Esophagus (tissue), 2 donors: Measurements from ENCODE around the gene HMX1. TPM values are rescaled to one million over a fixed set of nuclear protein-coding genes. Genes with fewer than 3 reads are reported as not detected.
A peak's percentile ranks its signal among the peaks of the same experiment; 100 is the strongest.

Experiments
- H3K27ac ChIP-seq, 2 donors: one replicate each; pipeline ENCODE4 v1.5.1; 2013; ENCODE audit warnings: low read depth in 2 of 2, mild to moderate bottlenecking in 2 of 2, inconsistent platforms in 1 of 2, low read length in 1 of 2, moderate library complexity in 1 of 2
- H3K27me3 ChIP-seq, 2 donors: one replicate each; pipeline ENCODE4 v1.6.1; 2013; ENCODE audit warnings: low read length in 2 of 2, control low read depth in 1 of 2, mild to moderate bottlenecking in 1 of 2; ENCODE audit not compliant: insufficient read depth in 2 of 2, control insufficient read depth in 1 of 2
- H3K36me3 ChIP-seq, 2 donors: one replicate each; pipeline ENCODE4 v1.6.1; 2013; ENCODE audit warnings: low read length in 1 of 2; ENCODE audit not compliant: control insufficient read depth in 2 of 2, insufficient read depth in 2 of 2
- H3K4me1 ChIP-seq, 2 donors: one replicate each; pipeline ENCODE4 v1.6.1; 2013; ENCODE audit warnings: low read length in 1 of 2; ENCODE audit not compliant: control insufficient read depth in 2 of 2, insufficient read depth in 2 of 2
- H3K4me3 ChIP-seq, 2 donors: one replicate each; pipeline ENCODE4 v1.5.1; 2013; ENCODE audit warnings: low read length in 2 of 2, mild to moderate bottlenecking in 2 of 2, low read depth in 1 of 2, moderate library complexity in 1 of 2
- H3K9me3 ChIP-seq, 2 donors: one replicate each; pipeline ENCODE4 v1.6.1; 2013; ENCODE audit warnings: mild to moderate bottlenecking in 2 of 2, low read depth in 1 of 2, low read length in 1 of 2, moderate library complexity in 1 of 2; ENCODE audit not compliant: control insufficient read depth in 2 of 2, insufficient read depth in 1 of 2
- WGBS, 2 donors: extraction: QIAGEN DNeasy Blood & Tissue Kit; methylation state at CpG; one replicate each; pipeline ENCODE4 v1.1.7; 2013; 5-methylcytosine and 5-hydroxymethylcytosine counted together
- polyA plus RNA-seq, 2 donors: library from polyadenylated mRNA; stranded (reverse); fragments of 200-250 nt; gene quantifications; one replicate each; pipeline ENCODE4 v1.2.3, GENCODE V29; 2013
- donor health status: healthy with polysubstance abuse.
- donor health status: Bipolar disorder and iron deficiency.

Gene HMX1
- polyA plus RNA-seq, 2 donors, result not detected

GRCh38 chr4:8859550-8860095 lies 12.0 kb downstream of the HMX1 start:
- H3K27ac ChIP-seq, result no peak overlapping the region
- H3K9me3 ChIP-seq, result no peaks in the 10 kb centered on the region
- H3K36me3 ChIP-seq, result no peaks in the 10 kb centered on the region
- peaks cover 6 to 13% of the 10 kb centered on the region in 2 donors for H3K4me1 ChIP-seq
- 4% methylated on average over 38 of the region's 38 CpGs for WGBS, 2 donors
- H3K27me3 ChIP-seq, result peaks cover 31 to 65% of the 10 kb centered on the region in 2 donors
- H3K4me3 ChIP-seq, result no peak overlapping the region

GRCh38 chr4:8858701-8859210 lies 12.9 kb downstream of the HMX1 start:
- peaks cover 6 to 13% of the 10 kb centered on the region in 2 donors for H3K4me1 ChIP-seq
- no peak overlapping the region for H3K27ac ChIP-seq
- H3K9me3 ChIP-seq, result peaks cover 0 to 2% of the 10 kb centered on the region in 2 donors
- no peaks in the 10 kb centered on the region for H3K36me3 ChIP-seq
- peaks cover 27 to 60% of the 10 kb centered on the region in 2 donors for H3K27me3 ChIP-seq
- 2 to 3% methylated on average over 18 to 19 of the region's 19 CpGs for WGBS, 2 donors
- no peak overlapping the region for H3K4me3 ChIP-seq

GRCh38 chr4:8857766-8858700 lies 13.6 kb downstream of the HMX1 start:
- H3K27ac ChIP-seq, result no peak overlapping the region
- no peaks in the 10 kb centered on the region for H3K36me3 ChIP-seq
- no peak overlapping the region for H3K4me3 ChIP-seq
- 3 to 4% methylated on average over 72 to 74 of the region's 74 CpGs for WGBS, 2 donors
- peaks cover 6 to 13% of the 10 kb centered on the region in 2 donors for H3K4me1 ChIP-seq
- H3K9me3 ChIP-seq, result peaks cover 0 to 4% of the 10 kb centered on the region in 2 donors
- peaks cover 20 to 56% of the 10 kb centered on the region in 2 donors for H3K27me3 ChIP-seq

GRCh38 chr4:8856835-8857621 lies 14.6 kb downstream of the HMX1 start:
- H3K36me3 ChIP-seq, result no peaks in the 10 kb centered on the region
- H3K4me1 ChIP-seq, result peaks cover 6 to 13% of the 10 kb centered on the region in 2 donors
- 2 to 3% methylated on average over 38 to 51 of the region's 51 CpGs for WGBS, 2 donors
- H3K4me3 ChIP-seq, result peak overlapping the region in 1 of 2 donors; percentile 8
- H3K27me3 ChIP-seq, result peaks cover 17 to 50% of the 10 kb centered on the region in 2 donors
- H3K9me3 ChIP-seq, result peaks cover 0 to 10% of the 10 kb centered on the region in 2 donors
- H3K27ac ChIP-seq, result no peak overlapping the region

- Histone ChIP-seq H3K27ac (no peak overlapping the region), H3K36me3 (no peaks in the 10 kb centered on the region), H3K4me3 (no peak overlapping the region), H3K9me3 (peaks cover 3 to 10% of the 10 kb centered on the region in 2 donors), H3K27me3 (peaks cover 11 to 44% of the 10 kb centered on the region in 2 donors), H3K4me1 (peaks cover 3 to 8% of the 10 kb centered on the region in 2 donors)
- 3 to 8% methylated on average over 9 of the region's 9 CpGs for WGBS, 2 donors
Observed at GRCh38 chr4:8855818-8856245, 15.8 kb downstream of the HMX1 start.

- H3K27ac ChIP-seq, result no peak overlapping the region
- H3K9me3 ChIP-seq, result peaks cover 3 to 10% of the 10 kb centered on the region in 2 donors
- 13 to 16% methylated on average over 10 of the region's 10 CpGs for WGBS, 2 donors
- peaks cover 3 to 8% of the 10 kb centered on the region in 2 donors for H3K4me1 ChIP-seq
- H3K4me3 ChIP-seq, result no peak overlapping the region
- H3K27me3 ChIP-seq, result peaks cover 6 to 35% of the 10 kb centered on the region in 2 donors
- no peaks in the 10 kb centered on the region for H3K36me3 ChIP-seq
Observed at GRCh38 chr4:8854931-8855330, 16.7 kb downstream of the HMX1 start.

- 24 to 25% methylated on average over 6 of the region's 6 CpGs for WGBS, 2 donors
- H3K27ac ChIP-seq, result no peak overlapping the region
- peaks cover 2 to 27% of the 10 kb centered on the region in 2 donors for H3K27me3 ChIP-seq
- peaks cover 3 to 8% of the 10 kb centered on the region in 2 donors for H3K4me1 ChIP-seq
- H3K9me3 ChIP-seq, result peaks cover 3 to 10% of the 10 kb centered on the region in 2 donors
- H3K4me3 ChIP-seq, result no peak overlapping the region
- no peaks in the 10 kb centered on the region for H3K36me3 ChIP-seq
Observed at GRCh38 chr4:8854016-8854415, 17.6 kb downstream of the HMX1 start.

- Histone ChIP-seq H3K36me3 (no peaks in the 10 kb centered on the region), H3K4me1 (peaks cover 3 to 8% of the 10 kb centered on the region in 2 donors), H3K4me3 (no peak overlapping the region), H3K27me3 (peaks cover 2 to 23% of the 10 kb centered on the region in 2 donors), H3K27ac (no peak overlapping the region), H3K9me3 (peaks cover 3 to 10% of the 10 kb centered on the region in 2 donors)
- 85 to 86% methylated on average over 6 of the region's 6 CpGs for WGBS, 2 donors
Observed at GRCh38 chr4:8853249-8853648, 18.4 kb downstream of the HMX1 start.

- no peak overlapping the region for H3K4me3 ChIP-seq
- H3K36me3 ChIP-seq, result no peaks in the 10 kb centered on the region
- H3K9me3 ChIP-seq, result peaks cover 3 to 10% of the 10 kb centered on the region in 2 donors
- peaks cover 2 to 13% of the 10 kb centered on the region in 2 donors for H3K27me3 ChIP-seq
- H3K4me1 ChIP-seq, result peaks cover under 1 to 2% of the 10 kb centered on the region in 2 donors
- 71 to 74% methylated on average over 17 of the region's 17 CpGs for WGBS, 2 donors
- H3K27ac ChIP-seq, result no peak overlapping the region
Observed at GRCh38 chr4:8852118-8852704, 19.4 kb downstream of the HMX1 start.
